Naive thymus-derived CD4-positive, alpha-beta T cell (primary cell): ENCODE data around the gene AQP9. TPM values are rescaled to one million over a fixed set of nuclear protein-coding genes. Genes with fewer than 3 reads are reported as not detected.

Source experiments
- ATAC-seq: fragments of 150-1000 bp; cut with Tn5 transposase; 2 replicates; pipeline ENCODE4 v1.10.0; 2021; ENCODE audit warnings: mild to moderate bottlenecking, moderate library complexity
- CTCF ChIA-PET: fragments of 350-600 bp; sonication (Branson Sonifier 250); formaldehyde crosslinking; loops from one replicate; lab custom pipeline; 2021; ENCODE audit warnings: antibody characterized with exemption; lab: Charles Lee
- POLR2A ChIA-PET: fragments of 350-600 bp; sonication (Branson Sonifier 250); formaldehyde crosslinking; loops from one replicate; lab custom pipeline; 2021; ENCODE audit warnings: antibody characterized with exemption, inconsistent platforms; lab: Charles Lee
- DNase-seq, 9 donors: peaks; one replicate each; pipeline versions ENCODE4 v3.0.0 to v3.0.0-alpha.2; 2020 to 2022; ENCODE audit warnings: mixed read lengths in 1 of 9
- H3K27ac ChIP-seq: one replicate; pipeline ENCODE4 v1.7.0; 2013; ENCODE audit warnings: mild to moderate bottlenecking, low read depth, low read length, moderate library complexity
- H3K27me3 ChIP-seq, 2 donors: one replicate each; pipeline ENCODE4 v1.7.0; 2013; ENCODE audit warnings: low read length in 2 of 2, mild to moderate bottlenecking in 2 of 2, moderate library complexity in 2 of 2; ENCODE audit not compliant: control insufficient read depth in 2 of 2, insufficient read depth in 2 of 2
- H3K36me3 ChIP-seq, 3 experiments: 1 replicate in 2 of 3; 2 replicates in 1 of 3; pipeline ENCODE4 v1.7.0; 2013; ENCODE audit warnings: low read length in 3 of 3, mild to moderate bottlenecking in 3 of 3, moderate library complexity in 1 of 3; ENCODE audit not compliant: insufficient read depth in 3 of 3, control insufficient read depth in 2 of 3
- H3K4me1 ChIP-seq, 2 donors: one replicate each; pipeline ENCODE4 v1.7.0; 2013; ENCODE audit warnings: low read length in 2 of 2, mild to moderate bottlenecking in 2 of 2, moderate library complexity in 1 of 2; ENCODE audit not compliant: control insufficient read depth in 2 of 2, insufficient read depth in 2 of 2
- H3K4me3 ChIP-seq: 2 replicates; pipeline ENCODE4 v1.7.0; 2013; ENCODE audit warnings: mild to moderate bottlenecking, low read length
- H3K9me3 ChIP-seq, 3 experiments: 1 replicate in 2 of 3; 2 replicates in 1 of 3; pipeline ENCODE4 v1.7.0; 2013; ENCODE audit warnings: low read length in 3 of 3; ENCODE audit not compliant: control insufficient read depth in 2 of 3
- H3K27ac Mint-ChIP-seq, 9 donors: one replicate each; pipeline ENCODE4 v1.8.0; 2020 to 2022; ENCODE audit warnings: mixed read lengths in 9 of 9, mild to moderate bottlenecking in 8 of 9, moderate library complexity in 5 of 9, inconsistent platforms in 2 of 9
- H3K27me3 Mint-ChIP-seq, 5 donors: one replicate each; pipeline ENCODE4 v1.8.0; 2021 to 2022; ENCODE audit warnings: mixed read lengths in 5 of 5, mild to moderate bottlenecking in 1 of 5
- H3K36me3 Mint-ChIP-seq, 5 donors: one replicate each; pipeline ENCODE4 v1.8.0; 2020 to 2022; ENCODE audit warnings: mixed read lengths in 5 of 5, mild to moderate bottlenecking in 3 of 5, inconsistent platforms in 1 of 5
- H3K4me1 Mint-ChIP-seq, 7 donors: one replicate each; pipeline ENCODE4 v1.8.0; 2020 to 2022; ENCODE audit warnings: mixed read lengths in 7 of 7, mild to moderate bottlenecking in 3 of 7, inconsistent platforms in 1 of 7
- H3K4me3 Mint-ChIP-seq, 10 donors: one replicate each; pipeline ENCODE4 v1.8.0; 2020 to 2022; ENCODE audit warnings: mild to moderate bottlenecking in 10 of 10, mixed read lengths in 10 of 10, moderate library complexity in 6 of 10, inconsistent platforms in 2 of 10
- H3K9me3 Mint-ChIP-seq, 11 donors: one replicate each; pipeline ENCODE4 v1.8.0; 2020 to 2022; ENCODE audit warnings: mixed read lengths in 11 of 11, mild to moderate bottlenecking in 4 of 11, inconsistent platforms in 1 of 11, moderate library complexity in 1 of 11
- intact Hi-C, 2 donors: fragments of 100-400 bp; cut with micrococcal nuclease; formaldehyde crosslinking; loops; one replicate each; pipeline ENCODE4 v1.15.1; 2023
- polyA plus RNA-seq, 2 donors: library from polyadenylated mRNA; unstranded; fragments of 300-500 nt; fragmentation: Illumina TruSeq; gene quantifications; one replicate each; pipeline ENCODE4 v1.2.3, GENCODE V29; 2021
- total RNA-seq, 6 experiments: library from RNA in 5 of 6; stranded (reverse) in 5 of 6; gene quantifications; 1 replicate in 5 of 6; 2 replicates in 1 of 6; pipeline ENCODE4 v1.2.3 and lab custom pipeline; 2021 to 2026

AQP9 gene
- total and polyA plus RNA-seq, 7 experiments from 2014 or later, result 0.15 to 29.6 (median 8.8) TPM; not detected in 4

DNA sequence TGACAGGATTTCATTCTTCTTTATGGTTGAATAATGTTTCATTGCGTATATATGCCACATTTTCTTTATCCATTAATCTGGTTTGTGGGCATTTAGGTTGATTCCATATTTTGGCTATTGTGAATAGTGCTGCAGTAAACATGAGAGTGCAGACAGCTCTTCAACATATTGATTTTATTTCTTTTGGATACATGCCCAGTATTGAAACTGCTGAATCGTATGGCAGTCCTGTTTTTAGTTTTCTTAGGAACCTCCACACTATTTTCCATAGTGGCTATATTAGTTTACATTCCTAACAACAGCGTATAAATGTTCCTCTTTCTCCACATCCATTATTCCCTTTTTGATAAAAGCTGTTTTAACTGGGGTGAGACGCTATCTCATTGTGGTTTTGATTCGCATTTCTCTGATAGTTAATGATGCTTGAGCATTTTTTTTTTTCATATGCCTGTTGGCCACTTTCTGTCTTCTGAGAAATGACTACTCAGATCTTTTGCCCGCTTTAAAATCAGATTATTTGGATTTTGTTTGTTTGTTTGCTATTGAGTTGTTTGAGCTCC lies 21.7 kb downstream of the AQP9 start:
- Histone ChIP-seq H3K4me1 (no peaks in the 10 kb centered on the region), H3K9me3 (no peaks in the 10 kb centered on the region), H3K36me3 (no peaks in the 10 kb centered on the region), H3K27ac (no peak overlapping the region), H3K4me3 (no peak overlapping the region), H3K27me3 (no peaks in the 10 kb centered on the region)
- Mint-ChIP-seq H3K36me3 (no peaks in the 10 kb centered on the region), H3K4me3 (no peak overlapping the region), H3K9me3 (no peaks in the 10 kb centered on the region), H3K27ac (no peak overlapping the region), H3K4me1 (no peaks in the 10 kb centered on the region), H3K27me3 (peaks cover 25 to 58% (median 40%) of the 10 kb centered on the region in 5 donors)
- DNase-seq, result no peak
- ChIA-PET CTCF (no interaction called here), POLR2A (no interaction called here)
- no peak for ATAC-seq
- intact Hi-C loops, result no loop called here

DNA sequence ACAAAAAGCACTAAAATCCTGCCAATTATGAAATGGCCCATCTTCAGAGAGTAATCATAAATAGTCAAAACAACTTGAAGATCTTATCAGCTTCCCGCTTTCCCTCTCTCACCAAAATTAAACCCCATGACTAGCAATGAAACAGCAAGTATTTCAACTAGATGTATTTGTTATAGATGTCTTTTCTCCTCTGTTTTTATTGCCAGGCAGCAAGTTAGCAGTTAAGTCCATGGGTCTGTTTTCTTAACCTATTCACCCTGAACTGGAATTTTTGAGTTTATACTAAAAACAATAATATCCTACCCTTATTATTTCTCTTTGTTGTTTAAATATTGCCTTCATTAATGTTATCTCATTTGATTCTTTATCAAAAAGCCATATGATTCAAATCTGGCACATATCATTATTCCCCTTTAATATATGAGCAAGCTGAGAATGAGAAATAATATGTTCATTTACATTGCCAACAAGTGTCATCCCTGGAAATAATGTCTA lies 23.3 kb downstream of the AQP9 start:
- ATAC-seq (no peak), DNase-seq (no peak)
- Mint-ChIP-seq H3K36me3 (no peaks in the 10 kb centered on the region), H3K27ac (no peak overlapping the region), H3K27me3 (peaks cover 33 to 69% (median 51%) of the 10 kb centered on the region in 5 donors), H3K4me3 (no peak overlapping the region), H3K4me1 (no peaks in the 10 kb centered on the region), H3K9me3 (no peaks in the 10 kb centered on the region)
- intact Hi-C loops, result no loop called here
- H3K36me3 ChIP-seq, result no peaks in the 10 kb centered on the region
- no peak overlapping the region for H3K4me3 ChIP-seq
- no peak overlapping the region for H3K27ac ChIP-seq
- POLR2A ChIA-PET, result interaction anchor here (0.6 kb wide), 1 partner anchor 718 kb away, joined by 3 read pairs; no protein-coding TSS in a partner anchor
- H3K4me1 ChIP-seq, result no peaks in the 10 kb centered on the region
- H3K9me3 ChIP-seq, result no peaks in the 10 kb centered on the region
- CTCF ChIA-PET, result no interaction called here
- no peaks in the 10 kb centered on the region for H3K27me3 ChIP-seq

DNA sequence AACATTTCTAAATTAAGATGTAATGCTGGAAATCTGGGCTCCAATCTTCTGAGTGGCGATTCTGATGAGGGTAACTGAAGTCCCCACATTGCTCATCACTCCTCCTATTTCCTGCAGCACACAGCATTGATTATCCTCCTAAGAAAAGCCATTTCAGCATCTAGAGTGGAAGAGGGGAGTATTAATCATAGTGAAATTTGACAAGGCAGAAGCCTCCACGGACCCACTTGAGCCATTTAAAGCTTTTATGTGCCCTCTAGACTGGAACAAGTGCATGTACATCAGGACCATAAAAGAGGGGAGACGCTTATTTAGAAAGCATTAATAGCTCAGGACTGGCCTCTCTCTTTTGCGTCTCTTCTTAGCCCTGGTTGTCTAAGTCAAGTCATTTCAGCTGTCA lies 25.8 kb downstream of the AQP9 start:
- Histone ChIP-seq H3K4me3 (no peak overlapping the region), H3K36me3 (no peaks in the 10 kb centered on the region), H3K4me1 (no peaks in the 10 kb centered on the region), H3K27me3 (no peaks in the 10 kb centered on the region), H3K27ac (no peak overlapping the region), H3K9me3 (no peaks in the 10 kb centered on the region)
- Mint-ChIP-seq H3K9me3 (no peaks in the 10 kb centered on the region), H3K4me1 (no peaks in the 10 kb centered on the region), H3K27me3 (peaks cover 39 to 68% (median 61%) of the 10 kb centered on the region in 5 donors), H3K4me3 (no peak overlapping the region), H3K36me3 (no peaks in the 10 kb centered on the region), H3K27ac (no peak overlapping the region)
- ATAC-seq, result no peak
- intact Hi-C loops, result no loop called here
- ChIA-PET POLR2A (no interaction called here), CTCF (no interaction called here)
- no peak for DNase-seq

DNA sequence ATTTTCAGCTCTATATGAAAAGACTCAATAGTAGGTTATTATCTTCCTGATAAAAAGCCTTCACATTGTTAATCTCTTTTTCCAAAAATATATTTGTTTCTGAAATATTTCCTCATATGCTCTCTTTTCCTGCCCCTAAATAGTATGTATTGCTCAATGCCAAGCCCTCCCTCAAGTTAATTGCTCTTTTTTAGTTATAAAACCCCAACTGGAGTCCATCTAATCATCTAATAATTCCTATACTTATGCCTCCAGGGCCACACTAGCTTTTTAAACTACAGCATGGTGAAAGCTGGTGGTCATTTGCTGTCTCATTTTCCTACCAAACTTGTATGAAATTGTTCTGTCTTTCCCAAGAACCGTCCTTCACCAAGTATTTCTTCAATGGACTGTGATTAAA lies 26.7 kb downstream of the AQP9 start:
- ATAC-seq, result no peak
- CTCF ChIA-PET, result no interaction called here
- Histone ChIP-seq H3K36me3 (no peaks in the 10 kb centered on the region), H3K9me3 (no peaks in the 10 kb centered on the region), H3K27ac (no peak overlapping the region), H3K4me3 (no peak overlapping the region), H3K4me1 (no peaks in the 10 kb centered on the region), H3K27me3 (no peaks in the 10 kb centered on the region)
- no peak overlapping the region for H3K27ac Mint-ChIP-seq
- peaks cover 40 to 62% (median 58%) of the 10 kb centered on the region in 5 donors for H3K27me3 Mint-ChIP-seq
- no peak overlapping the region for H3K4me3 Mint-ChIP-seq
- H3K4me1 Mint-ChIP-seq, result no peaks in the 10 kb centered on the region
- no peaks in the 10 kb centered on the region for H3K9me3 Mint-ChIP-seq
- POLR2A ChIA-PET, result no interaction called here
- intact Hi-C loops, result no loop called here
- no peak for DNase-seq
- no peaks in the 10 kb centered on the region for H3K36me3 Mint-ChIP-seq

DNA sequence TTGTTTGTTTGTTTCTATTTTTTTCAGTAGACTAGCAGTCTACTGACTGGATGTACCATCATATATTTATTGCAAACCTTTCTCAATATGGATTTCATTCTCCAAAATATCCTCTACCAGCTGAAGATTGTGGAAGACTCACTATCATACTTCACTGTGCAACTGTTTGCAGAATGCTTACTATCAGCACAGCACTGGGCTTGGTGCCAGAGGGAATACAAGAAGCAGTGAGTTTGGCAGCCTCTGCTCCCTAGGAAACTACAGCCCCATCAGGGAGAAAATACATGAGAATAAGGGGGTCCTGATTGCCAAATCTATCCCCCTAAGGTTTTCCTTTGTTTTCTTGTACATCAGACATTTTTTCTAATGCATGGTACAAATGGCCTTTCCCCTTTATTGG lies 27.5 kb downstream of the AQP9 start:
- H3K4me3 ChIP-seq, result no peak overlapping the region
- CTCF ChIA-PET, result no interaction called here
- H3K4me1 Mint-ChIP-seq, result no peaks in the 10 kb centered on the region
- DNase-seq (no peak), ATAC-seq (no peak)
- H3K4me3 Mint-ChIP-seq, result no peak overlapping the region
- no peaks in the 10 kb centered on the region for H3K36me3 Mint-ChIP-seq
- H3K9me3 Mint-ChIP-seq, result no peaks in the 10 kb centered on the region
- H3K4me1 ChIP-seq, result no peaks in the 10 kb centered on the region
- no peak overlapping the region for H3K27ac Mint-ChIP-seq
- H3K36me3 ChIP-seq, result no peaks in the 10 kb centered on the region
- H3K27ac ChIP-seq, result no peak overlapping the region
- intact Hi-C loops, result no loop called here
- H3K27me3 Mint-ChIP-seq, result peaks cover 40 to 62% (median 59%) of the 10 kb centered on the region in 5 donors
- POLR2A ChIA-PET, result no interaction called here
- no peaks in the 10 kb centered on the region for H3K27me3 ChIP-seq
- H3K9me3 ChIP-seq, result no peaks in the 10 kb centered on the region

DNA sequence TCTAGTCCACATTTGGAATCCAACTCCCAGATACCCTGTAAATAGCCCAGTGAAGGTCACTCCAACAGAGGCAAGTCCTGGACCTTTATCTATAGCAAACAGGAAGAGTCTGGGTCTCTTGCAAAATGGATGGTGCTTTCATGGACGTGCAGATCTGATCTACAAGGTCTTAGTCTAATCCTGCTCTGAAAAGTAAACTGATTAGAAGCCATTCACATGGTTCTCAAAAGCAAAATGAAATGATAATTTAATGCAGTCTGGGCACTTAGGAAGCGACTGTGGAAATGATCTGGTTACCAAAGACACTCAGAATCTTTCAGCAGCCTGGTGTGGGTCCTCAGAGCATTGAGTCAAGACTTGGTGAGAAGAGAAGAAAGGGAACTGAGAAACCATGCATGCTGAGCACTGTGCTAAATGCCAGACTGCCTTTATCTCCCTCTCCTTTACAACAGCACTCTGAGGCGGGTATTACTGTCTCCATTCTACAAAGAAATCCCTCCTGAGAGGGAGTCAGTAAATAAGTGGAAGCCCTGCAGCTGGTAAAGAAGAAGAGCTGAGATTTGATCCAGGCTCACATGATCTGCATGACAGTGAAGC lies 29.0 kb downstream of the AQP9 start:
- H3K36me3 Mint-ChIP-seq, result no peaks in the 10 kb centered on the region
- Histone ChIP-seq H3K4me3 (no peak overlapping the region), H3K9me3 (no peaks in the 10 kb centered on the region), H3K36me3 (no peaks in the 10 kb centered on the region), H3K27ac (no peak overlapping the region), H3K4me1 (no peaks in the 10 kb centered on the region), H3K27me3 (no peaks in the 10 kb centered on the region)
- no peaks in the 10 kb centered on the region for H3K4me1 Mint-ChIP-seq
- ATAC-seq (no peak), DNase-seq (no peak)
- peaks cover 26 to 58% (median 50%) of the 10 kb centered on the region in 5 donors for H3K27me3 Mint-ChIP-seq
- intact Hi-C loops, result no loop called here
- ChIA-PET CTCF (interaction anchor here (0.6 kb wide), 1 partner anchor 21 kb away, joined by 3 read pairs; no protein-coding TSS in a partner anchor), POLR2A (no interaction called here)
- H3K4me3 Mint-ChIP-seq, result no peak overlapping the region
- no peaks in the 10 kb centered on the region for H3K9me3 Mint-ChIP-seq
- no peak overlapping the region for H3K27ac Mint-ChIP-seq

DNA sequence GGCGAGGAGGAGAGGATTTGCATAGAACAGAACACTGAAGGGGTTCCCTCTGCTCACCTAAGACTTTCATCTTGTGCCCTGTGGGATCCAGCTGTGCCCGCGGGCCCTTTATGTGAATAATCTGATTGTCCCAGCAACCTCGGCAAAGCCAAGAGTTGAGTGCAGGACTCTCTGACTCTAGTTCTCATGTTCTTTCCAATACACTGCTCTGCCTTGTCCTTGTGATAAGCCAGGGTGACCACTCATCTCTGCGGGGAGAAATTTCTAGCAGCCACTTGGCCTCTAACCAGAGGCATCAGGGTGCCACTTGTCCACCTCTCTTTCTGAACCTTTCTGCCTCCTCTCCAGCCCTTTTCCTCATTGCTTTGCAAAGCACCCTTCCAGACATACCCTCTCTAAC lies 31.8 kb downstream of the AQP9 start:
- no peak for DNase-seq
- Histone ChIP-seq H3K9me3 (no peaks in the 10 kb centered on the region), H3K27me3 (no peaks in the 10 kb centered on the region), H3K4me1 (no peaks in the 10 kb centered on the region), H3K4me3 (no peak overlapping the region), H3K36me3 (no peaks in the 10 kb centered on the region), H3K27ac (no peak overlapping the region)
- Mint-ChIP-seq H3K27ac (no peak overlapping the region), H3K4me3 (no peak overlapping the region), H3K36me3 (no peaks in the 10 kb centered on the region), H3K9me3 (no peaks in the 10 kb centered on the region), H3K27me3 (peaks cover 20 to 42% (median 37%) of the 10 kb centered on the region in 5 donors), H3K4me1 (no peaks in the 10 kb centered on the region)
- CTCF ChIA-PET, result no interaction called here
- no peak for ATAC-seq
- intact Hi-C loops, result no loop called here
- POLR2A ChIA-PET, result no interaction called here
